DOHH2 (cell line): ENCODE data around the gene NOL3.
A peak's percentile ranks its signal among the peaks of the same experiment; 100 is the strongest.

Experiments used
- H3F3A ChIP-seq: fragments of 200-600 bp; sonication (generic), shearing (Covaris generic); 2 replicates; pipeline ENCODE4 v1.6.0; 2016; ENCODE audit warnings: antibody characterized with exemption, mild to moderate bottlenecking; ENCODE audit not compliant: control insufficient read depth, insufficient read depth
- H3K27ac ChIP-seq: fragments of 200-600 bp; sonication (generic); 2 replicates; pipeline ENCODE4 v1.5.1; 2014; ENCODE audit warnings: low read depth, mild to moderate bottlenecking, low read length, moderate library complexity
- H3K27me3 ChIP-seq: fragments of 200-600 bp; sonication (generic); 2 replicates; pipeline ENCODE4 v1.6.1; 2014; ENCODE audit warnings: mild to moderate bottlenecking, low read length, mixed read lengths; ENCODE audit not compliant: control insufficient read depth
- H3K36me3 ChIP-seq: fragments of 200-600 bp; sonication (generic); 2 replicates; pipeline ENCODE4 v1.6.1; 2014; ENCODE audit warnings: mild to moderate bottlenecking, low read length, moderate library complexity, mixed read lengths; ENCODE audit not compliant: control insufficient read depth
- H3K4me1 ChIP-seq: fragments of 200-600 bp; sonication (generic); 2 replicates; pipeline ENCODE4 v1.6.1; 2014; ENCODE audit warnings: mild to moderate bottlenecking, low read length, mixed read lengths; ENCODE audit not compliant: control insufficient read depth
- H3K4me2 ChIP-seq: fragments of 200-600 bp; sonication (generic); 2 replicates; pipeline ENCODE4 v1.6.0; 2014; ENCODE audit warnings: mild to moderate bottlenecking, low read length, moderate library complexity
- H3K4me3 ChIP-seq: fragments of 200-600 bp; sonication (generic); 2 replicates; pipeline ENCODE4 v1.5.1; 2014; ENCODE audit warnings: mild to moderate bottlenecking, low read length, mixed read lengths
- H3K79me2 ChIP-seq: fragments of 200-600 bp; sonication (generic); 2 replicates; pipeline ENCODE4 v1.6.1; 2014; ENCODE audit warnings: mild to moderate bottlenecking, low read length, mixed read lengths; ENCODE audit not compliant: control insufficient read depth
- H3K9me2 ChIP-seq: fragments of 200-600 bp; sonication (generic); replicated peaks from 2 replicates; pipeline ENCODE4 v1.6.1; 2014; ENCODE audit warnings: mild to moderate bottlenecking, low read length, mixed read lengths; ENCODE audit not compliant: control insufficient read depth
- H3K9me3 ChIP-seq: fragments of 200-600 bp; sonication (generic); 2 replicates; pipeline ENCODE4 v1.6.1; 2014; ENCODE audit warnings: antibody characterized with exemption, low read length, mixed read lengths; ENCODE audit not compliant: control insufficient read depth, insufficient read depth
- H4K20me1 ChIP-seq: fragments of 200-600 bp; sonication (generic); 2 replicates; pipeline ENCODE4 v1.6.0; 2014; ENCODE audit warnings: low read depth, mild to moderate bottlenecking, antibody characterized with exemption, low read length, moderate library complexity; ENCODE audit not compliant: control insufficient read depth, insufficient read depth
- CTCF ChIP-seq: fragments of 200-600 bp; sonication (generic); IDR thresholded peaks from one replicate; pipeline ENCODE4 v1.5.1; 2014; ENCODE audit warnings: antibody characterized with exemption, mild to moderate bottlenecking, low read depth, low read length; ENCODE audit not compliant: poor library complexity, severe bottlenecking
- EZH2phosphoT487 ChIP-seq: fragments of 200-600 bp; sonication (generic); IDR thresholded peaks from 2 replicates; pipeline ENCODE4 v1.6.1; 2017; ENCODE audit warnings: borderline replicate concordance, mild to moderate bottlenecking, antibody characterized with exemption, low read length, moderate library complexity, mixed read lengths

The NOL3 gene

DNA sequence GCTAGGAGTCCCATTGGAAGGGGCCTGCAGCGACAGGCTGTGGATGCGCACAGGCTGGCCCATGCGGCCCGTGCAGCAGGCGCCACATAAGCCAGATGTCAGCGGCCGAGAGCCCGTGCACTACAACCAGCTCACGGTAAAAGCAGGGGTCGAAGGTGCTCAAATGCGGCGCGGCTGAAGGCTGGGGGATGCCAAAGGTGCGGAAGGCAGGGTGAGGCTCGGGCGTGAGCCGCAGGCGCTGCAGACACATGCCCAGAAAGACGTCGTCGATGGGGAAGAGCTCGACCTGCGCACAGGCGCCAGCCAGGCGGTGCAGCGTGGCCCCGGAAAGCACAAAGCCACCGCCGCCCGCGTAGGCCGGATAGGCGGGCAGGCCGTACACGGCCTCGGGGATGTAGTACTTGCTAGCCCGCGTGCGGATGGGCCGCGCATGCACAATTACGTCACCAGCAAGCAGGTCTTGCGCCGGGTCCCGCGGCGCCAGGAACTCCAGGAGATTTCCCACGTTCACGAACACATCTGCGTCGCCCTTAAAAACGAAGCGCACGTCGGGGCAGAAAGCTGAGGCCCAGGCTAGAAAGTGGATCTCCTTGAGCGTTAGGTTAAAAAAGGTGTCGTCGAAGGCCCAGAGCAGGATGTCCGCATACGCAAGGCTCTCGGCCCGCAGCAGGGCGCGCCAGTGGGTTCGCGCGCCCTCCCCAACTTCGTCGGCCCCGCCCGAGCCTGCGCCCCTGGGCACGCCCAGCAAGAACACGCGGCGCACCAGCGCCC is 20.9 kb upstream of the NOL3 start:
- Histone ChIP-seq H3K27ac (no peak overlapping the region), H3K4me2 (no peak overlapping the region), H3K27me3 (peaks cover 13% of the 10 kb centered on the region; the same call in 1 of the 2 replicates), H3K36me3 (peaks cover 24% of the 10 kb centered on the region), H3K79me2 (no peaks in the 10 kb centered on the region), H3K4me3 (no peak overlapping the region), H4K20me1 (no peaks in the 10 kb centered on the region; the same call in 1 of the 2 replicates), H3K9me2 (no peaks in the 10 kb centered on the region), H3K4me1 (0 out of 2 replicates have a peak, but pooled peaks cover 3% of the 10 kb centered on the region), H3K9me3 (no peaks in the 10 kb centered on the region), H3F3A (no peaks in the 10 kb centered on the region; the same call in 1 of the 2 replicates)
- TF ChIP-seq EZH2phosphoT487 (no peak), CTCF (no peak)

DNA sequence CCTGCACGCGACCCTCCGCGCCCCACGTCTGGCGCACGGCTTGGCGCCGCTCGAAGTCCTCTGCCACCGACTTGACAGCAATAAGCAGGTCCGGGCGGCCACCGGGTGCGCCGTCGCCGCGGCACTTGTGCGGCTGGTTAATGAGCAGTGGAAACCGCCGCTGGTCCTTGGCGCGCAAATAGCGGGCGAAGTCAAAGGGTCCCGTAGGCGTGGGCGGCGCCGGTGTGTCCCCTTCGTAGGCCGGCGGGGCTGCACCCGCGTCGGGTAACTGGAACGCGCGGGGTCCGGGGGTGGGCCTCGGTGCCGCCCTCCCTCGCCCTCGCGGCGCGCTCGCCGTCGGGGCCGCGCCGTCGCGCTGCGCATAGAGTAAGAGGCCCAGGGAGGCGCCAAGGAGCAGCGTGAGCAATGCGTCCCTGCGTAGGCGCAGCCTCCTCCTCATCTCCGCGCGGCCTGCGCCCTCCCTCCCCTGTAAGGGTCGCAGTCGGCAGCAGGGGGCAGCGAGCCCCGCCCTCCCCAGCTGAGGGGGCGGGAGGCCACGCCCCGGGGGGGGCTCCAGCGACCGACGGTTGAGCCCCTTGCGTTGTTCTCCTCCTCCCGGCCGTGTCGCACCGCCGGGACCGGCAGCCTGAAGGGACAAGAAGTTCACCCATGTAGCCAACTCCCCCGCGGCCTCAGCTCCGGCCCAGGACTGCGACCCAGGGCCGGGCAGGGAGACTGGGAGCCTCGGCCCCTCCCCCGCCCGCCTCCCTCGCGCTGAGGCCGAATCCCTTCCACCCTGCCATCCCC is 20.1 kb upstream of the NOL3 start:
- Histone ChIP-seq H3K27ac (no peak overlapping the region), H3K9me3 (no peaks in the 10 kb centered on the region), H3K27me3 (peaks cover 13% of the 10 kb centered on the region; the same call in 1 of the 2 replicates)

GRCh38 chr16:67150833-67151396 is 19.4 kb upstream of the NOL3 start, which contains the start of gene B3GNT9:
B3GNT9 (minus strand) TSS chr16:67150998; CDS start chr16:67150485, 513 bp downstream.
- Histone ChIP-seq H3F3A (no peaks in the 10 kb centered on the region; the same call in 1 of the 2 replicates), H3K27me3 (peaks cover 18% of the 10 kb centered on the region), H3K4me2 (peak within 1 kb of the TSS; percentile 49), H4K20me1 (no peaks in the 10 kb centered on the region; the same call in 1 of the 2 replicates), H3K36me3 (peaks cover 15% of the 10 kb centered on the region; the same call in 1 of the 2 replicates), H3K79me2 (no peaks in the 10 kb centered on the region), H3K4me3 (peak within 1 kb of the TSS; percentile 44), H3K9me2 (no peaks in the 10 kb centered on the region), H3K4me1 (peaks cover 12% of the 10 kb centered on the region; the same call in 1 of the 2 replicates), H3K27ac (no peak within 1 kb of the TSS), H3K9me3 (no peaks in the 10 kb centered on the region)
- no peak for TF ChIP-seq EZH2phosphoT487
- TF ChIP-seq CTCF = no peak

More for the DNA sequence above, 20.1 kb upstream of the NOL3 start:
- no peaks in the 10 kb centered on the region; the same call in 1 of the 2 replicates for H3F3A ChIP-seq
- H3K36me3 ChIP-seq = peaks cover 17% of the 10 kb centered on the region; the same call in 1 of the 2 replicates
- H4K20me1 ChIP-seq = no peaks in the 10 kb centered on the region; the same call in 1 of the 2 replicates
- H3K4me2 ChIP-seq = peak overlapping the region; percentile 49
- no peaks in the 10 kb centered on the region for H3K79me2 ChIP-seq
- TF ChIP-seq EZH2phosphoT487 (no peak), CTCF (no peak)
- no peaks in the 10 kb centered on the region for H3K9me2 ChIP-seq
- peak overlapping the region; percentile 44 for H3K4me3 ChIP-seq
- peaks cover 6% of the 10 kb centered on the region; the same call in 1 of the 2 replicates for H3K4me1 ChIP-seq
